Endometrial microvascular endothelial cells (primary cell): Measurements from ENCODE around the gene PCED1A. TPM values are rescaled to one million over a fixed set of nuclear protein-coding genes. Genes with fewer than 3 reads are reported as not detected.

ENCODE experiments used
- in situ Hi-C: cut with HindIII; loops from 2 replicates; pipeline ENCODE4 v1.10.0; 2017; ENCODE audit warnings: low sequenced_read_pairs, low pct_unique_long_range_greater_than_20kb; ENCODE audit errors: inconsistent ontology term
- total RNA-seq: library from RNA; depleted of rRNA; stranded (reverse); fragments of >200 nt; gene quantifications from one replicate; pipeline ENCODE4 v1.2.3, GENCODE V29; 2015; ENCODE audit errors: inconsistent ontology term

PCED1A gene
- total RNA-seq, 1 donor from 2014 or later, result 13.0 TPM

DNA sequence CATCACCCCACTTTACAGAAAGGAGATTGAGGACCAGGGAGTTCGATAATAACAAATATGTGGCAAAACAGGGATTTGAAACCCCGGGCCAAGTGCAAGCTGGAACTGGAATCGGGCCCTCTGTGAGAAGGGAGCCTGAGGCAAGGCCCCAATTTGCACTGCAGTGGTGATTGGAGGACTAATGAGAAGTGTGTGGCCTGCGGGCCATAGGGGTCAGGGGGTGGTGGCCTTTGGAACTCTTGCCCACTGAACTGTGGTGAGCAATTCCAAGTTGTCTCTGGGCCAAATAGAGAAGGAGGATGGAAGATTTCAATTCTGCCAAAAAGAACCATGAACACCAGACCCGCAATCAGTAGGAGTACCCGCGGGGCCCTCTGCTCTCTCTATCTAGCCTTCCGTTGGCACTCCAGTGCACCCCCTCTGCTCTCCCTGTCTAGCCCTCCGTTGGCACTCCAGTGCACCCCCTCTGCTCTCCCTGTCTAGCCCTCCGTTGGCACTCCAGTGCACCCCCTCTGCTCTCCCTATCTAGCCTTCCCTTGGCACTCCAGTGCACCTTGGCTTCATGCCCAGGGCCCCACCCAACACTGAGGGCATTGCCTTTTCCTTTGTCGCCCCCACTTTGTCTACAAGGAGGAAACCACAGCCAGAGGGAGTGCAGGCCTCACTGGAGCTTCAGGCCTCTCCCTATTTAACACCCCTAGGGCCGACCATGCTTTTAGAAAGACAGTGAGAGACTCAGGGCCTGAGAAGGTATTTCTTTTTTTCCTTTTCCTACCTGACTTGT lies 26.8 kb upstream of the PCED1A start:
- in situ Hi-C loops, result no loop called here

DNA sequence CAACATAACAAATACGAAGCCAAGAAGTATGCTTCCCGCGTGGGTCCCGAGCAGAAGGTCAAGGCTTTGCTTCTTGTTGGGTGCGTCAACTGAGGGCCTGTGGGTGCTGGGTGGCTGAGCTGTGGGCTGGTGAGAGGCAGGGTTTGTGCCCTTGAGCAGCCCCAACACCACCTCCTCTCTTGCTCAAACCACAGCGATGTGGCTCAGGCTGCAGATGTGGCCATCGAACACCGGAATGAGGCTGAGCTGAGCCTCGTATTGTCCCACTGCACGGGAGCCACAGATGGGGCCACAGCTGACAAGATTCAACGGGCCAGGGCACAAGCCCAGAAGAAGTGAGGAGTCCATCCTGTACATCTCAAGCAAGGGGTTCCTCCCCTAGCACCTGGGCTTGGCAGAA lies 25.8 kb upstream of the PCED1A start:
- in situ Hi-C loops, result no loop called here

DNA sequence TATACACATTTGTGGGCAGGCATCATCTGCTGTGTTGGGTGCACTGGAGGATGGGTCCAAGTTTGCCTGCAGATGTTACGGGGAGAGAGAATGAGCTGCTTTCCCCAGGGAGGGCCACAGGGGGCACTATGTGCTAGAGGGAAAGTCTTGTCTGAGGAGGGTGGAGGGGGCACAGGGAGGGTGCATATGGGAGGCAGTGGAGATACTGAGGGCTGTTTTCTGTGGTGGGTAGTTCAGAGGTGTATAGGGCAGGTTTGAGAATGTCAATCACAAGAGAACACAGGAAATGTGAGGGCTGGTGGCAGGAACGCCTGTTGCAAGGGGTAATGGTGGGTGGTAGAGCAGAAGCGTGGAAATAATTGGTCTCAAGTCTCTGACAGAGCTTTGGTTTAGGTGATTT lies 25.2 kb upstream of the PCED1A start:
- in situ Hi-C loops, result no loop called here

DNA sequence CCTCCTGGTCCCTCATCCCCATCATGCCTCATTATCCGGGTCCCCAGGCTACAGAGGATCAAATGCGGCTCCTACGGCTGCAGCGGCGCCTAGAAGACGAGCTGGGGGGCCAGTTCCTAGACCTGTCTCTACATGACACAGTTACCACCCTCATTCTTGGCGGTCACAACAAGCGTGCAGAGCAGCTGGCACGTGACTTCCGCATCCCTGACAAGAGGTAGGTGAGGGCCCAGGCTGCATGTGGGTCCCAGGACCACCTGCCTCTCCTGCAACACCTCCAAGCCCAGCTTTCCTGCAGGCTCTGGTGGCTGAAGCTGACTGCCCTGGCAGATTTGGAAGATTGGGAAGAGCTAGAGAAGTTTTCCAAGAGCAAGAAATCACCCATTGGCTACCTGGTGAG lies 24.6 kb upstream of the PCED1A start:
- in situ Hi-C loops, result no loop called here

DNA sequence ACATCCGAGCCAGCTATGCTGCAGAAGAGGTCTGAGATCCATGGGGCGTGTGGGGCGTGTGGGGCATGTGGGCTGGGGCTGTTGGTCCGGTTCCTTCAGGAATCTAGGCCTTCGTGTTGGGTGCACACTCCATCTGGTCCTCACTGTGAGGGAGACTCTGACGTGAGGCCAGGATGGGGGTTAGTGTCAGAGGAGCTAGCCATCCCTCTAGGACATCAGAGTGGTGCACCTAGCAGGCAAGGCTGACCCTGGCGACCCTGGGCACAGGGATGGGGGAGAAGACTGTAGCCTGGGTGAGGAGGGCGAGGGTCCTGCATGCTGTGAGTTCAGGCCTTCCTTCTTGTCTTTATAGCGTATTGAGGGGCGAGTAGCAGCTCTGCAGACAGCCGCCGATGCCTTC lies 24.2 kb upstream of the PCED1A start:
- in situ Hi-C loops, result no loop called here

DNA sequence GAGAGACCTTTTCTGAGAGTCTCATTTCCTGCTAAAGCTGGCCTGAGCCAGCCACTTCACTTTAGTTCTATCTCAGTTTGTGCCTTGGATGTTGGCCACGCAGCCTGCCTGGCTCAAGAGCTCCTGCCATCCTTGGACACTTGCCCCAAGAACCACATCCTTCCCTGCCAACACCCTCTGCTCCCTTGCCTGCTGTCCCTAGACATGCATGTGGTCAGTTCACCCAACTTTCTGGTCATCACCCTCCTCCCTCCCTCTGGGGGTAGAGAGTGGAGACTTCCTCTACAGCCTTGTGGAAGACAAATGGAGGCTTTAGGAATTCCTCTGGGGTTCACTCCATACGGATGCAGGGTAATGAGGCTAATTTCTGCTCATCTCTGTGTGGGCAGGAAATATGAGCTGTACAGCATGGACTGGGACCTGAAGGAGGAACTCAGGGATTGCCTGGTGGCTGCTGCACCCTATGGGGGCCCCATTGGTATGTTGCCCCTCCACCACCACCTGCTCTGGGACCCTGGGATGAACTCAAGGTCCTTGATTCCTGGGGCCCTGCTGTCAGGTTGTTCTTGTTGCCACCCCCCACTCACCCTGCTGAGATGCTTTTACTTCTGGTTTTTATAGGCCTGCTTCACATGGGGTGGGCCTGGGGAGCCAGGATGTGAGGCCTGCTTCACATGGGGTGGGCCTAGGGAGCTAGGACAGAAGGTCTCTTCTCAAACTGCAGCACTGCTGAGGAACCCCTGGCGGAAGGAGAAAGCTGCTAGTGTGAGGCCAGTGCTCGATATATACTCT lies 19.1 kb upstream of the PCED1A start:
- in situ Hi-C loops, result no loop called here

DNA sequence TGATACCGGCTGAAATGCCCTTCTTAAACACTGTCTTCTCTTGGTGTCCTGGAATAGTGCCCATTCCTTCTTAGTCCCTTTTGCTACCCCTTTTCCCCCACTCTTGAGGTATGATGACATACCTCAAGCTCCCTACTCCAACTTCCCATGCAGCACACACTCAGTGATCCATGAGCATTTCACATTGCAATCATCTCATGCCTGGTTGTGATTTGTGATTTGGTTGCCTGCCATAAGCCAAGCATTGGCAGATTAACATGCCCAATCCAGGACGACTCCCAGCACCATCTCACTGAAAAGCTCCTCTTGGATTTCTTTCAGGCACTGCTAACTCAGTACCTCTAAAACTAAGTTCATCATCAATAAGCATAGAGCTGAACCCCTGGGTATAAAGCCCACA lies 18.1 kb upstream of the PCED1A start:
- in situ Hi-C loops, result no loop called here

DNA sequence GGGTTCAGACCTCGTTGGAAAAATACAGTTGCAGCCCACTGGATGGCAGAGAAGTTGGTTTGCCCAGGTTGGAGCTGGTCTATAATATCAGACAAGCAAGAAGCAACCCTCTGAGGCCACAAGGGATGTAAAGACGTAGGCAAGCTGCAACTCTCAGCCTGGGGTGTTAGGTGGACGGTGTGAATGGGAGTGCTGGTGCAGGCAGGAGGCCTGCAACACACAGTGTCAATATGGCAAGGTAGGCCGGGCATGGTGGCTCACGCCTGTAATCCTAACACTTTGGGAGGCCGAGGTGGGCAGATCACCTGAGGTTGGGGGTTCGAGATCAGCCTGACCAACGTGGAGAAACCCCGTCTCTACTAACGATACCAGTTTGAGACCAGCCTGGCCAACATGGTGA lies 10.6 kb upstream of the PCED1A start:
- in situ Hi-C loops, result no loop called here

DNA sequence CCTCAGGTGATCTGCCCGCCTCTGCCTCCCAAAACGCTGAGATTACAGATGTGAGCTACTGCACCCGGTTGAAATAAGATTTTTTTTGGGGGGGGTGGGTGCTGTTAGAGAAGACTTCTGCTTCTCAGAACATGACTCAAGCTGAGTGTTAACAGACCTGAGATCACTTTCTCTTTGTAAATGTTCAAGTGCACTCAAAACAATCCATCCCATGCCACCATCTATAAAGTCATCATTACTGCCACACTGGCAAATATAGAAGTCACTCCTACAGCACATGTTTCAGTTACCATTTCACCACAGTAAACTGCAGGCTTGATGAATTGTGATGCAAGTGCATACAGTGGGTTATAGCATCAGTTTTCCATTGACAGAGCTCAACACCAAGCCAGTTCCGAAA lies 9.1 kb upstream of the PCED1A start:
- in situ Hi-C loops, result no loop called here

DNA sequence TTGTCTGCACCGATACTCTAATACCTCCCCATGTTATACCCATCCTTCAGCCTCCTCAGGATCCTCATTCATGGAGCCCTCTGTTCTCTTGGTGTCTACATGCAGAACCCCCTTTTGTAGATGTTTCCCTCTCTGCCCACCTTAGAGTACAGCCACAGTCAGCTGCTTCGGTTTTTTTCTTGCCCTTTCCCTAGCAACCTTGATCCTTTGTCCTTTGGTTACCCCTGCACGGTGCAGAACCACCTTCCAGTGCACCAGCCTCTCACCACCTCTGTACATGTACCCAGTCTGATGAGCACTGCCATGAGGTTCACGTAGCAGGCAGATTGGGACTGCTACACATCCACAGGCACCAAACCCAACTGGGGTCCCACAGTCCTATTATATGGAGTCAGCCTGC lies 7.3 kb upstream of the PCED1A start:
- in situ Hi-C loops, result no loop called here

DNA sequence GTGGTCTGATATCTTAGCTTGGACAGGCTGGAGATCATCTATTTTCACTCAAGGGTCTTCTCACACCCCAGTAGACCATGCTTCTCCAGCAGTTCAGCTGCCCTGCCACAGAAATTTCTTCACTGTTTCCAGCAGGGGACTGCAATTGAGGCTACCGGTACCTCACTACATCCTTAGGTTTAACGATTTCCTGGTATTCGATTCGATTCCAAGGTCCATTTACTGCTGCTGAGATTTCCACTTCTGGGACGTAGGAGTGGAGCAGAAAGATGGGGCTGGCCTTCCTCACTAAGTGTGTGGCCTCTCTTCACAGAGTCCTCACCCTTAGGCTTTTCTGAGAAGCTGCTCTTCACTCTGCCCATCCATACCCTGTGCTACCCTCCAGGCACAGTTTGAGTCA lies 6.2 kb upstream of the PCED1A start:
- in situ Hi-C loops, result no loop called here

DNA sequence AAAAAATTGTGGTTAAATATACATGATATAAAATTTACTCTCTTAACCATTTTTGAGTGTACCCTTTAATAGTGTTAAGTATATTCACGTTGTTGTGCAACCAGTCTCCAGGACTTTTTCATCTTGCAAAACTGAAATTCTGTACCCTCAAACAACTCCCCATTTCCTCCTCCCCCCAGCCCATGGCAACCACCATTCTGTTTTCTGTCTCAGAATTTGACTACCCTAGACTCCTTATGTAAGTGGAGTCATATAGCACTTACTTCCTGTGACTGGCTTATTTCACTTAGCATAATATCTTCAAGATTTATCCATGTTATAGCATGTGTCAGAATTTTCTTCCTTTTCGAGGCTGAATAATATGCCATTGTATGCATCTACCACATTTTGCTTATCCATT lies 5.2 kb upstream of the PCED1A start:
- in situ Hi-C loops, result no loop called here

DNA sequence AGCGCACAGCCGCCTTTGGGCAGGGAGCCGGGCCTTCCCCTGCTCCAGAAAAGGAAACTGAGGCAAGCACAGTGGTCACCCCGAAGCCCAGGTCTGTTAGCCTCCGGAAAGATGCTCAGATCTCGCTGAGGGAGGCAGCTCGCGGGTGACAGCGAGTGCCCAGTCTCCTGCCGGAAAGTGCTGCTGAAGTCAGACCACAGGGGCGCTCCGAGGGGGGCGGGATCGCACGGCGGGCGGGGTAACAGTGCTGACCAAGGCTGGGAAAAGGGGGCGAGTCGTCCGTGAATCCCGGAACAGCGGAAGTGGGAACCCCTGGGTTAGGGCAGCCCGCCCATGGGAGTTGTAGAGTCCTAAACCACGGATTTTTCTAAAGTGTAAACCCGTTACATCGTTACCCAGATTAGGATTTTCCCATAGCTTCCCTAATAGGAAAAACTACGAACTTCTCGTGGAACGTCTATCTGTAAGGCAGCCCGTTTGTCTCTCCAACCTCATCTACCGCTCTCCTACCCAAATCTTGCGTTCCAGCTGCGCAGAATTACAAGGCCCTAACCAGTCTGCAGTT lies 594 bp upstream of the PCED1A start:
- in situ Hi-C loops, result no loop called here

DNA sequence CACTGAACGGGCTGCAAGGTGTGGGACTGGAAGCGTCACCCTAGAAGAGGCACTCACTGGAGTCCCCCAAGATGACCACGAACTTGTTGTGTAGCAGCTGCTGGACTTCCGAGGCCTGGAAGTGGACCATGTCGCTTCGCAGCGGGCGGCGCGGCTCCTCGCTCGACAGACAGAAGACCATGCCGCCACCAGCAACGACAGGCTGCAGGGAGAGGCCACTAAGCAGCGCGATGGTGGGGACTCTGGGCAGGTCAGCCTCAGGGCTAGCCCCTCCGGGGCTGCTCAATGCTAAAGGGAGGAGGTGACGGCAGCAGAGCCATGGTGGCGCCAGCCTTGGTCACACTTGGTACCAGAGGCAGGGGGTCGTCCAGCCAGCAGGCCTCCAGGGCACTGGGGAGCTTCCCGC lies 720 bp downstream of the PCED1A start:
- in situ Hi-C loops, result no loop called here

DNA sequence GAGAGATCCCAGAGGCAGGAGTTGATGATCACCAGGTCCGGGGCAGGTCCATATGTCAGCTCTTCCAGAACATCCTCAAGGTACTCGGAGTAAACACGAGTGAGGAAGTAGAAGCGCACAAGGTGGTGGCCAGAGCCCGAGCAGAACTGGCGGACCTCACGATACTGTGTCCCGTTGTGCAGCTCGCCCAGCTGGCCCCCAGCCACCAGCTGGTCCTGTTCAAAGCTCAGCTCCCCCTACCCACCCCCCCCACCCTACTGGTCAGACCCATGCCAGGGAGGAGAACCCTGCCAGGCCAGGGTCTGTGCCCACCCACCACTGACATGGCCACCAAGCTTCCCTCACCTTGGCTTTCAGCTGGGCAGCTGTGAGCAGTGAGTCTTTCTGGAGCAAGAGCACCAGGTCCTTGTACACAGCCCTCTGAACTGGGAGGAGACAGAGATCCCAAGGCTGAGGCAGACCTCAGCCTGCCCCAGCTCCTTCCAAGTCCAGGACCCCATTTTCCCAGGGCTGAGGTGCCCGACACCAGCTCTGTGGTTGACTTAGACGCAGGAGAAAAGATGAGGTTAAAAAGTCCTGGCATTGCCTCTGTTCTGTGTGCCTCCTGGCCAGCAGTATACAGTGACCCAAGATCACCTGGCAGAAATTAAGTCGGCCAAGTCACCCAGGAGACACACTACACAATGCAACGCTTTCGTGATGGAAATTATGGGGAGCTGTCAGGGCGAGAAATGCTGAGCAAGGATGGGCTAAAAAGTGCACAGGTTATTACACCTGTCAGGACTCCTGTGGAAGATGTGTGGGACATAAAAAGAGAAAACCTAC lies 1.4 kb downstream of the PCED1A start:
- in situ Hi-C loops, result no loop called here

DNA sequence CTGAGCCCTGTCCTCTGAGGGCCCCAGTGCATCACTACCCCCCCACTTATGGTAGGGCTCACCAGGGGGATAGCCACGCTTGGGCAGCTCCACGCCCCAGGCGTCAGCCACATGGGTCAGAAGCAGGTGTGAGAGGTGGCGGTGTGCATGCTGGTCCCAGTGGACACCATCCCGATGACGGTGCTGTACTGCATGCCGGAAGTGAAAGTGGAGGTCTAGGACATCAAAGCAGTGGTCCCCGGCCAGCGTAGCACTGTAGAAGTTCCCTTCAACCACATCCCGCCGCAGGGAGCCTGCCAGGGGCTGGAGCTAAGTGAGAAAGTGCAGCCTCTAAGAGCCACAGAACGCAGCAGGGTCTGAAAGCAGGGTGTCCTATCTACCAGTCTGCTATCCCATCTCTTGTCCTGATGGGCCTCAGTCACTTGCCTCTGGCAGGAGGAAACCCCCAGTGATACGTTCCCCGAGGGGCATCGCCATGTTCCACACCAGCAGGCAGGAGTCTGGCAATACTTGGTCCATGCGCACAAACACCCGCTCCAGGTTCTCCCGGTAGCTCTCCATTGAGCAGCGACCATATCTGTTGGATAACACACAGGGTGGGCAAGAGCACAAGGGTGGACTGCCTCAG lies 2.2 kb downstream of the PCED1A start:
- in situ Hi-C loops, result no loop called here

DNA sequence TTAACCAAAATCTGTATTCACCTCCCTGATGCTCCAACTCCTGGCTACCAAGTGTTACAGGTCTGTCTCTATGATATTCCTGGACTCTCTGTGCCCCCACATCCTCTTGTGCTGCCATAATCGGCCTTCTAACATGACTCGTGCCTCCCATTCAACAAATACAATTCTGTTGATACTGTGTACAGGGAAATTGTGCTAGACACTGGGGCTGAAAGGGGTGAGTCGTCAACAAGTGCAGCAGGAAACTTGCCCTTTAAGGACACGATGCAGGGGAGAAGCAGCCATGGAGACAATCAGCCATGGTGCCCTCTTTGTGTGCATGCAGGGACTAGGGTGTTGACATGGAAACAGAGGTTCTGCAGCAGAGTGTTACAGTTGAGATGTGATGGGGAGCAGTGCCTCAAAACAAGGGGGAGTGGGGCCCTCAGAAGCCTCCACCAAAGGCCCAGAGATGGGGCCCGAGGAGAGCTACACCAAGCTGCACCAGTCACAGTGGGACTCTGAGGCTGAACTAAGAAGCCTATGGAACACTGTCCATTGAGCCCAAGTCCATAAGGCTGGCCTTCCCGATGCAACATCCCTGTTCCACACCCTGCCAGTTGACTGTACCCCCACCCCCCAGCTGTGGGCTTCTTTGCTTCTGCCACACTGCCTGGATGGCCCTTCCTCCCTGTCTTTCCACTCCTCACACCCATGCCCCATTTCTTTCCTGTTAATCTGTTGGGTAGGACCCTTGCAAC lies 3.1 kb downstream of the PCED1A start:
- in situ Hi-C loops, result no loop called here

DNA sequence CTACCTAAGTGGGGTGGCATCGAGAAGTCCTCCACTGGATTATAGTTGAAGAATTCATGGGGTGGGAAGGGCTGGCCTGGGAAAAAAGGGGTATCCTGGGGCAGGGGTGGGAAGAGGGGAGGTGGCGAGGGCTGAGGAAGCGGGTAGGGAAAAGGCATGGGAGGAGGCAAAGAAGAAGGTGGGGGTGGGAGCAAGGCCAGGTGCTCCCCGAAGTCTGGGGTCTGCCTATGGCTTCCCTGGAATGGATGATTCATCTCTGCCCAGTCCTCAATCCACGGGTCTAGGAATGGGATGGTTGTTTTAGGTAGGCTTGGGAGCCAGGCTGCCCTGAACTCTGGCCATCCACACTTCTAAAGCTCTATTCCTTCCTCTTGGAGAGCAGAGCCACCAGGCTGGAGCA lies 4.4 kb downstream of the PCED1A start:
- in situ Hi-C loops, result no loop called here
